Omental fat pad (tissue), 4 donors: ENCODE data around the gene CUL7. TPM values are rescaled to one million over a fixed set of nuclear protein-coding genes. Genes with fewer than 3 reads are reported as not detected.
"Not testable (repeated sequence)": the region's sequence is repeated elsewhere in the genome, so short reads cannot be mapped to it uniquely, and the experiment has no call there.

Experiments
- ATAC-seq: fragments of 150-250 bp; one replicate; pipeline ENCODE4 v1.9.1; 2016; ENCODE audit warnings: mild to moderate bottlenecking, moderate library complexity; ENCODE audit not compliant: low FRiP score
- DNase-seq: peaks from one replicate; pipeline ENCODE4 v3.0.0-alpha.2; 2019; ENCODE audit warnings: low spot score
- CTCF ChIP-seq, 3 donors: fragments of 450-650 bp; IDR thresholded peaks; one replicate each; pipeline ENCODE4 v1.5.1; 2016 to 2017; ENCODE audit warnings: antibody characterized with exemption in 3 of 3, mild to moderate bottlenecking in 3 of 3, moderate library complexity in 2 of 3
- total RNA-seq, 4 donors: library from RNA; depleted of rRNA; stranded (reverse); fragments of >200 nt; gene quantifications; one replicate each; pipeline ENCODE4 v1.1.0, GENCODE V29; 2016

Gene CUL7
- total RNA-seq, 4 donors from 2014 or later: 10.1 to 17.3 (median 14.3) TPM

- ATAC-seq (no peak), DNase-seq (no peak)
- TF ChIP-seq CTCF (IDR thresholded peaks at IDR 0.05): no peak
These were observed 35.8 kb upstream of the CUL7 start for GRCh38 chr6:43089467-43089866.

- ATAC-seq: no peak
- TF ChIP-seq CTCF (IDR thresholded peaks at IDR 0.05): no peak
- DNase-seq: no peak
These were observed 35.0 kb upstream of the CUL7 start for GRCh38 chr6:43088654-43089056.

- ATAC-seq (no peak), DNase-seq (no peak)
- TF ChIP-seq CTCF (IDR thresholded peaks at IDR 0.05): no peak
These were observed 32.5 kb upstream of the CUL7 start for GRCh38 chr6:43086022-43086658.

- DNase-seq: no peak
- ATAC-seq: no peak
- TF ChIP-seq CTCF (IDR thresholded peaks at IDR 0.05): no peak
These were observed 29.4 kb upstream of the CUL7 start for GRCh38 chr6:43082806-43083655.

GRCh38 chr6:43081922-43082321 lies 28.3 kb upstream of the CUL7 start:
- not testable (repeated sequence) for ATAC-seq, DNase-seq

GRCh38 chr6:43081043-43081442 lies 27.4 kb upstream of the CUL7 start:
- TF ChIP-seq CTCF (IDR thresholded peaks at IDR 0.05): no peak
- DNase-seq: no peak
- ATAC-seq: no peak

GRCh38 chr6:43078691-43079090 lies 25.0 kb upstream of the CUL7 start:
- TF ChIP-seq CTCF (IDR thresholded peaks at IDR 0.05): no peak
- ATAC-seq (no peak), DNase-seq (no peak)
